IPS-15b (cell line): Measurements from ENCODE around the gene SLC22A9.
"Not testable (repeated sequence)": the region's sequence is repeated elsewhere in the genome, so short reads cannot be mapped to it uniquely, and the experiment has no call there.

Experiments
- H3K27me3 ChIP-seq: one replicate; pipeline ENCODE4 v1.6.1; 2013; ENCODE audit warnings: low read length; ENCODE audit not compliant: control insufficient read depth, insufficient read depth
- H3K36me3 ChIP-seq: one replicate; pipeline ENCODE4 v1.6.1; 2013; ENCODE audit warnings: low read length; ENCODE audit not compliant: control insufficient read depth, insufficient read depth
- H3K4me1 ChIP-seq: one replicate; pipeline ENCODE4 v1.6.1; 2013; ENCODE audit warnings: mild to moderate bottlenecking, low read length; ENCODE audit not compliant: control insufficient read depth, insufficient read depth
- H3K4me3 ChIP-seq: one replicate; pipeline ENCODE4 v1.5.1; 2013; ENCODE audit warnings: low read depth, low read length
- H3K9ac ChIP-seq: one replicate; pipeline ENCODE4 v1.6.1; 2013; ENCODE audit warnings: low read depth, mild to moderate bottlenecking, low read length
- H3K9me3 ChIP-seq: one replicate; pipeline ENCODE4 v1.6.1; 2013; ENCODE audit warnings: mild to moderate bottlenecking, low read length; ENCODE audit not compliant: control insufficient read depth, insufficient read depth

Gene SLC22A9

GRCh38 chr11:63404161-63404935, 34.8 kb downstream of the SLC22A9 start:
- H3K36me3 ChIP-seq: no peaks in the 10 kb centered on the region
- H3K9me3 ChIP-seq: no peaks in the 10 kb centered on the region
- no peak overlapping the region for H3K4me3 ChIP-seq
- H3K4me1 ChIP-seq: no peaks in the 10 kb centered on the region
- H3K27me3 ChIP-seq: no peaks in the 10 kb centered on the region
- no peak overlapping the region for H3K9ac ChIP-seq

GRCh38 chr11:63405114-63405513, 35.5 kb downstream of the SLC22A9 start:
- Histone ChIP-seq H3K27me3 (no peaks in the 10 kb centered on the region), H3K4me3 (no peak overlapping the region), H3K36me3 (no peaks in the 10 kb centered on the region), H3K4me1 (no peaks in the 10 kb centered on the region), H3K9ac (no peak overlapping the region), H3K9me3 (no peaks in the 10 kb centered on the region)

- no peak overlapping the region for H3K9ac ChIP-seq
- H3K4me3 ChIP-seq: no peak overlapping the region
- H3K4me1 ChIP-seq: no peaks in the 10 kb centered on the region
- no peaks in the 10 kb centered on the region for H3K36me3 ChIP-seq
- no peaks in the 10 kb centered on the region for H3K27me3 ChIP-seq
- H3K9me3 ChIP-seq: no peaks in the 10 kb centered on the region
Measured at GRCh38 chr11:63406458-63406857, 36.9 kb downstream of the SLC22A9 start.

- Histone ChIP-seq H3K36me3 (no peaks in the 10 kb centered on the region), H3K9ac (no peak overlapping the region), H3K4me1 (no peaks in the 10 kb centered on the region), H3K4me3 (no peak overlapping the region), H3K27me3 (no peaks in the 10 kb centered on the region), H3K9me3 (peaks cover 5% of the 10 kb centered on the region)
Measured at GRCh38 chr11:63417174-63417852, 47.7 kb downstream of the SLC22A9 start.

- no peaks in the 10 kb centered on the region for H3K9me3 ChIP-seq
- H3K36me3 ChIP-seq: no peaks in the 10 kb centered on the region
- no peaks in the 10 kb centered on the region for H3K4me1 ChIP-seq
- no peak overlapping the region for H3K9ac ChIP-seq
- no peaks in the 10 kb centered on the region for H3K27me3 ChIP-seq
- H3K4me3 ChIP-seq: no peak overlapping the region
Measured at GRCh38 chr11:63427971-63428508, 58.5 kb downstream of the SLC22A9 start.

- H3K27me3 ChIP-seq, H3K4me3 ChIP-seq, H3K4me1 ChIP-seq, H3K9ac ChIP-seq, H3K9me3 ChIP-seq, H3K36me3 ChIP-seq: not testable (repeated sequence)
Measured at GRCh38 chr11:63430731-63431130, 61.1 kb downstream of the SLC22A9 start.

GRCh38 chr11:63435351-63435750, 65.8 kb downstream of the SLC22A9 start:
- not testable (repeated sequence) for H3K4me3 ChIP-seq, H3K9ac ChIP-seq, H3K27me3 ChIP-seq, H3K4me1 ChIP-seq, H3K36me3 ChIP-seq, H3K9me3 ChIP-seq

- H3K4me3 ChIP-seq, H3K9ac ChIP-seq, H3K36me3 ChIP-seq, H3K9me3 ChIP-seq, H3K27me3 ChIP-seq, H3K4me1 ChIP-seq: not testable (repeated sequence)
Measured at GRCh38 chr11:63435831-63436230, 66.2 kb downstream of the SLC22A9 start.

- Histone ChIP-seq H3K4me1 (peaks cover 6% of the 10 kb centered on the region), H3K9ac (no peak overlapping the region)
Measured at GRCh38 chr11:63443714-63444113, 74.1 kb downstream of the SLC22A9 start.

GRCh38 chr11:63444160-63444559, 74.6 kb downstream of the SLC22A9 start:
- Histone ChIP-seq H3K9me3 (no peaks in the 10 kb centered on the region), H3K4me1 (peaks cover 11% of the 10 kb centered on the region), H3K9ac (no peak overlapping the region), H3K4me3 (no peak overlapping the region), H3K27me3 (no peaks in the 10 kb centered on the region), H3K36me3 (no peaks in the 10 kb centered on the region)

More at GRCh38 chr11:63443714-63444113, 74.1 kb downstream of the SLC22A9 start:
- no peaks in the 10 kb centered on the region for H3K9me3 ChIP-seq
- H3K27me3 ChIP-seq: no peaks in the 10 kb centered on the region
- no peak overlapping the region for H3K4me3 ChIP-seq
- no peaks in the 10 kb centered on the region for H3K36me3 ChIP-seq

- Histone ChIP-seq H3K4me1 (peaks cover 11% of the 10 kb centered on the region), H3K27me3 (no peaks in the 10 kb centered on the region), H3K4me3 (no peak overlapping the region), H3K36me3 (no peaks in the 10 kb centered on the region), H3K9ac (no peak overlapping the region), H3K9me3 (no peaks in the 10 kb centered on the region)
Measured at GRCh38 chr11:63445118-63445517, 75.5 kb downstream of the SLC22A9 start.

- no peak overlapping the region for H3K4me3 ChIP-seq
- no peaks in the 10 kb centered on the region for H3K9me3 ChIP-seq
- H3K36me3 ChIP-seq: no peaks in the 10 kb centered on the region
- no peaks in the 10 kb centered on the region for H3K27me3 ChIP-seq
- H3K4me1 ChIP-seq: peaks cover 11% of the 10 kb centered on the region
- H3K9ac ChIP-seq: no peak overlapping the region
Measured at GRCh38 chr11:63445720-63446119, 76.1 kb downstream of the SLC22A9 start.
